SW480 (cell line): ENCODE measurements around the gene COMMD10.

Experiments used
- DNase-seq: peaks from one replicate; pipeline ENCODE4 v3.0.0-alpha.2; 2016; ENCODE audit warnings: low spot score

The COMMD10 gene

GRCh38 chr5:116291271-116291670 lies 206.4 kb downstream of the COMMD10 start:
- no peak for DNase-seq

- no peak for DNase-seq
Observed at GRCh38 chr5:116292321-116292720, 207.5 kb downstream of the COMMD10 start.

- DNase-seq = no peak
Observed at GRCh38 chr5:116296335-116297072, 211.7 kb downstream of the COMMD10 start.

GRCh38 chr5:116297296-116297814 lies 212.5 kb downstream of the COMMD10 start:
- no peak for DNase-seq

- DNase-seq = no peak
Observed at GRCh38 chr5:116299746-116300640, 215.2 kb downstream of the COMMD10 start.

GRCh38 chr5:116301110-116301509 lies 216.3 kb downstream of the COMMD10 start:
- DNase-seq = no peak

GRCh38 chr5:116303340-116303739 lies 218.5 kb downstream of the COMMD10 start:
- DNase-seq = no peak

- DNase-seq = no peak
Observed at GRCh38 chr5:116303810-116304209, 219.0 kb downstream of the COMMD10 start.

GRCh38 chr5:116305899-116306298 lies 221.1 kb downstream of the COMMD10 start:
- DNase-seq = no peak

- DNase-seq = no peak
Observed at GRCh38 chr5:116306846-116307245, 222.0 kb downstream of the COMMD10 start.

GRCh38 chr5:116308391-116308790 lies 223.6 kb downstream of the COMMD10 start:
- DNase-seq = no peak

- no peak for DNase-seq
Observed at GRCh38 chr5:116313366-116313765, 228.5 kb downstream of the COMMD10 start.

- DNase-seq = no peak
Observed at GRCh38 chr5:116315531-116315930, 230.7 kb downstream of the COMMD10 start.

GRCh38 chr5:116318091-116318854 lies 233.4 kb downstream of the COMMD10 start:
- DNase-seq = no peak

GRCh38 chr5:116320486-116320885 lies 235.7 kb downstream of the COMMD10 start:
- DNase-seq = no peak

- no peak for DNase-seq
Observed at GRCh38 chr5:116329503-116329902, 244.7 kb downstream of the COMMD10 start.

GRCh38 chr5:116340799-116341198 lies 256.0 kb downstream of the COMMD10 start:
- DNase-seq = no peak
